Motor neuron (in vitro differentiated cells): ENCODE measurements around the gene GRHL3. TPM values are rescaled to one million over a fixed set of nuclear protein-coding genes. Genes with fewer than 3 reads are reported as not detected.
"Not testable (repeated sequence)": the region's sequence is repeated elsewhere in the genome, so short reads cannot be mapped to it uniquely, and the experiment has no call there.

ENCODE experiments used
- ATAC-seq, 8 experiments: fragments of 200-7000 bp; cut with Tn5 transposase; replicated peaks in 6 of 8; 2 replicates each; pipeline ENCODE4 v1.8.0; 2021; ENCODE audit warnings: mild to moderate bottlenecking in 8 of 8, moderate library complexity in 8 of 8
- H3K27ac ChIP-seq, 2 donors: fragments of 250-450 bp; sonication (Bioruptor Pico); 2 replicates each; pipeline ENCODE4 v1.9.0; 2021; ENCODE audit warnings: antibody characterized with exemption in 2 of 2, mild to moderate bottlenecking in 2 of 2, moderate library complexity in 1 of 2
- H3K4me1 ChIP-seq, 2 donors: fragments of 250-450 bp; sonication (Bioruptor Pico); replicated peaks in 1 of 2; 2 replicates each; pipeline ENCODE4 v1.6.1; 2021; ENCODE audit warnings: antibody characterized with exemption in 2 of 2, mild to moderate bottlenecking in 2 of 2, moderate library complexity in 1 of 2
- H3K4me3 ChIP-seq, 5 donors: fragments of 250-450 bp; sonication (Bioruptor Pico); 2 replicates each; pipeline ENCODE4 v1.9.0; 2021; ENCODE audit warnings: antibody characterized with exemption in 5 of 5, mild to moderate bottlenecking in 5 of 5, moderate library complexity in 4 of 5
- WGBS, 10 experiments: fragments of 450-650 bp; shearing (Covaris generic); methylation state at CpG; one replicate each; pipeline ENCODE4 v1.0.0; 2022; 5-methylcytosine and 5-hydroxymethylcytosine counted together
- in situ Hi-C, 9 experiments: fragments of 400-800 bp; cut with MboI; loops; one replicate each; pipeline ENCODE4 v1.15.0; 2021; ENCODE audit warnings: low sequenced_read_pairs in 9 of 9, low pct_unique_long_range_greater_than_20kb in 2 of 9; ENCODE audit not compliant: unreplicated experiment in 9 of 9
- total RNA-seq, 8 experiments: library from RNA; unstranded; fragments of 300-600 nt; gene quantifications; 2 replicates each; pipeline versions ENCODE4 v1.2.3 to v1.2.4, GENCODE V29; 2022

GRHL3 gene
- total RNA-seq, result 1 to 10 TPM in 2 of 8 experiments, under 1 TPM in 5, not detected in 1; 0.05 to 1.1 (median 0.57) TPM

DNA sequence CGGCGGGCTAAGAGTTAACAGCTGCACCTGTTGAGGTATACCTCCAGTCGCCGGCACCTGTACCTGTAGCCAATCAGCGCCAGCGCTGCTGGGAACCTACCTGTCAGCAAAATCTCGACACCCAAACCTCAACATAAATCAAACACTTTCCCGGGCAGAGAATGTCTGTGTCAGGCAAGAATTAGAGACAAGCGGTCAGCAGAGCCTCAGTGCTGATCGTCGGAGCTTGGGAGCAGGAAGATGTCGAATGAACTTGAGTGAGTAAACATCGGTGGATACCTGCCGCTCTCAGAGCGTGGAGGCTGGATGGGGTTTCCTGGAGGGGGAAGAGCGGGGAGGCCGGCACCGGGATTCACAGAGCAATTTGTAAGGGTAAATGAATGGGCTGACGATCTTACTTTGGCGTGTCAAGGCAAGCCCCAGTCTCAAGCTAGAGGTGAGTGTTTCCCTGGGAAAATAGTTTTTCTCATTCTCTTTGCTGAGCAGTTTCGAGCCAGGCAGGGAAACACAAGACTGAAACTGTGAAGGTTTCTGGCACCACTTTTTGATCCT, at the start of gene GRHL3:
Gene GRHL3 (plus strand): TSS at position 46 of the 552 bp plus-strand sequence. CDS start 195 bp downstream, at position 241.
- peak in 1 of 8 experiments; percentile 35 for ATAC-seq
- no peak within 1 kb of the TSS for H3K4me3 ChIP-seq
- WGBS, 10 experiments, result 6 to 33% (median 7%) methylated on average over 1 to 17 of the region's 21 CpGs; no CpG with 5 or more reads in 5 of the 10 experiments
- in situ Hi-C loops, result no loop called here
- H3K4me1 ChIP-seq, result peaks cover 10 to 29% of the 10 kb centered on the region in 2 donors
- no peak within 1 kb of the TSS for H3K27ac ChIP-seq

DNA sequence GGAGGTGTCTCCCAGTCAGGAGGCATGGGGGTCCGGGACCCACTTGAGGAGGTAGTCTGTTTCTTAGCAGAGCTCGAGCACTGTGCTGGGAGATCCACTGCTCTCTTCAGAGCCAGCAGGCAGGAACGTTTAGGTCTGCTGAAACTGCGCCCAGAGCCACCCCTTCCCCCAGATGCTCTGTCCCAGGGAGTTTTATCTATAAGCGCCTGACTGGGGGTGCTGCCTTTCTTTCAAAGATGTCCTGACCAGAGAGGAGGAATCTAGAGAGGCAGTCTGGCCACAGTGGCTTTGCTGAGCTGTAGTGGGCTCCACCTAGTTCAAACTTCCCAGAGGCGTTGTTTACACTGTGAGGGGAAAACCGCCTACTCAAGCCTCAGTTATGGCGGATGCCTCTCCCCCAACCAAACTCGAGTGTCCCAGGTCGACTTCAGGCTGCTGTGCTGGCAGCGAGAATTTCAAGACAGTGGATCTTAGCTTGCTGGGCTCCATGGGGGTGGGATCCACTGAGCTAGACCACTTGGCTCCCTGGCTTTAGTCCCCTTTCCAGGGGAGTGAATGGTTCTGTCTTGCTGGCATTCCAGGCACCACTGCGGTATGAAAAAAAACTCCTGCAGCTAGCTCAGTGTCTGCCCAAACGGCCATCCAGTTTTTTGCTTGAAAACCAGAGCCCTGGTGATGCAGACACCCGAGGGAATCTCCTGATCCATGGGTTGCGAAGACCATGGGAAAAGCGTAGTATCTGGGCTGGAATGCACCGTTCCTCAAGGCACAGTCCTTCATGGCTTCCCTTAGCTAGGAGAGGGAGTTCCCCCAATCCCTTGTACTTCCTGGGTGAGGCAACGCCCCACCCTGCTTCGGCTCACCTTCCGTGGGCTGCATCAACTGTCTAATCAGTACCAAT, 44.7 kb upstream of the GRHL3 start:
- ATAC-seq, H3K4me1 ChIP-seq, H3K4me3 ChIP-seq, H3K27ac ChIP-seq, in situ Hi-C loops: not testable (repeated sequence)
- 61 to 83% (median 70%) methylated on average over 1 to 19 of the region's 20 CpGs; no CpG with 5 or more reads in 2 of the 10 experiments for WGBS, 10 experiments

DNA sequence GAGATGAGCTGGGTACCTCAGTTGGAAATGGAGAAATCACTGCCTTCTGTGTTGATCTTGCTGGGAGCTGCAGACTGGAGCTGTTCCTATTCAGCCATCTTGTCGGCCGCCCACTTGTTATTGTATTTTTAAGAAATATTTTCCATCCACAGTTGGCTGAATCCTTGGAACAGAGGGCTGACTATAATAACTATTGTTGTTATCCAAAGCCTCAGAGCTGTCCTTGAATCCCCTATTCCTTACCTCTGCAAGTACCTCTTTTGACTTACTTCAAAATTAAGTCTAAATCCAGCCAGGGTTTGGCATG, 44.1 kb upstream of the GRHL3 start:
- Histone ChIP-seq H3K4me1 (no peaks in the 10 kb centered on the region), H3K4me3 (no peak overlapping the region), H3K27ac (no peak overlapping the region)
- in situ Hi-C loops, result no loop called here
- ATAC-seq, result no peak
- 71 to 100% (median 95%) methylated on average over 1 to 2 of the region's 2 CpGs; no CpG with 5 or more reads in 4 of the 10 experiments for WGBS, 10 experiments

DNA sequence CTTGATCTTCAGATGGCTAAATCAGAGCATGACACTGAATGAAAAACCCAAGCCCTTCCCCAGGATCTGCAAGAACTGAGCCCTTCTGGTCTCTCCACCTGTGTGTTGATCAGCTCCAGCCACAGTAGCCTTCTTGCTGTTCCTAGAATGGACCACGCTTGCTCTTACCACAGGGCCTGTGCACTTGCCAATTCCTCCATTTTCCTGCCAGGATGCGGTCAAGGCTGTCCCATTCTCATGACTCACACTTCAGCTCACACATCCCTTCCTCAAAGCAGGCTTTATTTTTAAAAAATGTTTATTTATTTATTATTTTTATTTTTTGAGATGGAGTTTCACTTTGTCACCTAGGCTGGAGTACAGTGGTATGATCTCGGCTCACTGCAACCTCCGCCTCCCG, 43.6 kb upstream of the GRHL3 start:
- WGBS, 10 experiments, result 87 to 100% (median 92%) methylated on average over 1 to 5 of the region's 5 CpGs; no CpG with 5 or more reads in 2 of the 10 experiments
- ATAC-seq, result no peak
- Histone ChIP-seq H3K4me3 (no peak overlapping the region), H3K27ac (no peak overlapping the region), H3K4me1 (no peaks in the 10 kb centered on the region)
- in situ Hi-C loops, result no loop called here

DNA sequence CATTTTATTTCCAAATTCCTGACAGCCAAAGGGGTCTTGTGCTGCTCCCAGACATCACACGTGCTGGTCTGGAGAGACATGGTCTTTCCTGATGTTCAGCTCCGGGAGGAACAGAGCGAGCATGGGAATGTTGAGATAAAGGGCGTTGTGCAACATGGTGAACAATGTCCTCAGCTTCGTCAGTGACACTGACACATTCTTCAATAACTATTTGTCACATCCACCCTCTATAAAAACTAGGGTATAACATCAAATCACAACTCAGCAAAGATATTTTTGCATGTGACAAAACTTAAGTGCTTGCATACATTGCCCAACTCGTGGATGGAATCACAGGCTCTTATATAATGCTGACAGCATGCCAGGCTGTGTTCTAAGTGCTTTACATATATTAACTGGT, 42.4 kb upstream of the GRHL3 start:
- in situ Hi-C loops, result no loop called here
- Histone ChIP-seq H3K4me1 (no peaks in the 10 kb centered on the region), H3K4me3 (no peak overlapping the region), H3K27ac (no peak overlapping the region)
- WGBS, 10 experiments, result 19 to 78% (median 61%) methylated on average over 1 to 6 of the region's 6 CpGs; no CpG with 5 or more reads in 2 of the 10 experiments
- peak in 1 of 8 experiments; percentile 56 for ATAC-seq

DNA sequence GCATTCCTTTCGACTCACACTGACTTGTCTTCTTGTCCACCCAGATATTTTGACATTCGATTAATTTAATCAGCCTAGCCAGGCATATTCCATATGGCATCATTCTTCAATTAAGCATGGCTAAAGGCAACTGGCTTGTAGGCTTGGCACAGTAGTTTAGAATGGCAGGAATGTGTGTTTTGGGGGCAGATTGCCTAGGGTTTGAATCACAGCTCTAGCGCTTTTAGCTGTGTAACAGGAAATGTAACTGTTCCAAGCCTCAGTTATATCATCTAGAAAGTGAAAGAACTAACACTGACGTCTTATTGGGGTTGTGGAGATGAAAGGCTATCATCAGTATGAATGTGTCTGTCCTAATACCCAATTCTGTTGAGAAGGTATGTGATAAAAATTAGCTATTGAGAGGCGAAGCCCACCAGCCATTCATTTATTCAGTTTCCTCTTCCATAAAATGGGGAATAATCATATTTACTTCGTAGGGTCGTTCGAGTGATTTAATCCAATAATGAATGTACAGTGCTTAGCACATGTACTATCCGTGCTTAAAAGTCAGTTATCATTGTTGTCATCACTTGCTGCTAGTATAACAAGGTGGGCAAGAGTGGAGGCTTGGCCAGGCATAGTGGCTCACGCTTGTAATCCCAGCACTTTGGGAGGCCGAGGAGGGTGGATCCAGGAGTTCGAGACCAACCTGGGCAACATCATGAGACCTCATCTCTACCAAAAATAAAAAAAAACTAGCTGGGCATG, 41.6 kb upstream of the GRHL3 start:
- in situ Hi-C loops, result no loop called here
- H3K27ac ChIP-seq, result no peak overlapping the region
- 52 to 93% (median 80%) methylated on average over 2 to 12 of the region's 12 CpGs for WGBS, 10 experiments
- no peaks in the 10 kb centered on the region for H3K4me1 ChIP-seq
- ATAC-seq, result no peak
- H3K4me3 ChIP-seq, result no peak overlapping the region

DNA sequence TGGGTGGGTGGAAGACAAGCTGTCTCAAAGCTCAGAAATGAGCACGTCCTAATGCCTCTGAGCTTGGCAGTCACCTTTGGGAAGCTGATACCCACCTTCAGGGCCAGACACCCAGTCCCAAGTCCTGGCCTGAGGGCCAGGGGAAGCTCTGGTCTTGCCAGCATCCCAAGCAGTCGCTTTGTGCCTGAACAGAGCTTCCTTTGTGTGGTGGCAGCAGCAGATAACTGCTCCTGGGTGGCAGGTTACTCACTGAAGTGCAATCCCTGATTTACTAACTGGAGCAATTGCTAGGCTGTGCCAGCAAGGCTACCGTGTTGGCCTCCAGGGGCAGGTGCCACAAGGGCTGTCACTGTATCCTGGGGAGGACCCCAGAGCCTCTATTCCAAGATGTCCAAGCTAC, 40.4 kb upstream of the GRHL3 start:
- in situ Hi-C loops, result no loop called here
- ATAC-seq, result no peak
- 63 to 100% (median 73%) methylated on average over 1 of the region's 3 CpGs; no CpG with 5 or more reads in 6 of the 10 experiments for WGBS, 10 experiments

DNA sequence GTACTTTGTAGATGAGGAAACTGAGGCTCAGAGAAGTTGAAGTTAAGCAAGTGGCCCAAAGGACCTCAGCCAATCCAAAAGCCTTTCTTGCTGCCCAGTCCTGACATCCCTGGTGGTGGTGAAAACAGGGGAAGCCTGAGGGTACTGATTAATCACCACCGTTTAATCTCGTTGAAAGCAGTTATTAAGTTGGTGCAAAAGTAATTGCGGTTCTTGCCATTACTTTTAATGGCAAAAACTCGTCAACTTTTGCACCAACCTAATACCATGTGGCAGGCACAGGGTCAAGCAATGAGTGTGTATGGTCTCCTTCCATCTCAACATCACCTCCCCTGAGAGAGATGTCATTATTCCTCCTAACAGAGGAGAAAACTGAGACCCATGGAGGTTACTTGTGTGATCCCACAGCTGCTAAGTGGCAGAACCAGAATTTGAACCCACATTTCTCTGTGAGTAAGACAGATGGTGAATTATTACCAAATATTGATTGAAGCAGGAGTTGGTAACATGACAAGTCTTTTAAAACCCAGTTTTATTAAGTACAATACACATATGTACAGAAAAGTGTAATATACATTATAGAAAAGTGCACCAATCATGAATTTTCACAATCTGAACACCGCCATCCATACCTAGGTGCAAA, 39.4 kb upstream of the GRHL3 start:
- 33 to 100% (median 80%) methylated on average over 1 to 5 of the region's 5 CpGs; no CpG with 5 or more reads in 1 of the 10 experiments for WGBS, 10 experiments
- ATAC-seq, result no peak
- Histone ChIP-seq H3K4me1 (no peaks in the 10 kb centered on the region), H3K4me3 (no peak overlapping the region), H3K27ac (no peak overlapping the region)
- in situ Hi-C loops, result no loop called here

More for the DNA sequence above, 40.4 kb upstream of the GRHL3 start:
- Histone ChIP-seq H3K27ac (no peak overlapping the region), H3K4me1 (no peaks in the 10 kb centered on the region), H3K4me3 (no peak overlapping the region)

DNA sequence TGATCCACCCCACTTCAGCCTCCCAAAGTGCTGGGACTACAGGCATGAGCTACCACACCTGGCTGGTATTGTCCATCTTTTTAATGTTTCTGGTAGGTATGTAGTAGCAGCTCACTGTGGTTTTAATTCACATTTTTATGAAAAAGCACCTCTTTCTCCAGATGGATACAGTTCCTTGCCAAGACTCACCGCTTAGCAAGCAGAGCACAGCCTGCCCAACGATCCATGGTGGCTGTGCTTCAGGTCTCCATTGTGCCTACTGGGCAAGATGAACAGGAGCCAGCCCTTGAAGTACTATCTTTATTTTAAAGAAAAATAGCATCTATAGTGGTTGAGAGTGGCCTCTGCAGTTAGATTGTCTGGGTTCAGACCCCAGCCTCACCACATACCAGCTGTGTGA, 37.6 kb upstream of the GRHL3 start:
- no peak overlapping the region for H3K4me3 ChIP-seq
- ATAC-seq, result no peak
- 51 to 100% (median 80%) methylated on average over 1 to 2 of the region's 2 CpGs; no CpG with 5 or more reads in 3 of the 10 experiments for WGBS, 10 experiments
- H3K27ac ChIP-seq, result no peak overlapping the region
- in situ Hi-C loops, result no loop called here
- H3K4me1 ChIP-seq, result peaks cover 0 to 3% of the 10 kb centered on the region in 2 donors

DNA sequence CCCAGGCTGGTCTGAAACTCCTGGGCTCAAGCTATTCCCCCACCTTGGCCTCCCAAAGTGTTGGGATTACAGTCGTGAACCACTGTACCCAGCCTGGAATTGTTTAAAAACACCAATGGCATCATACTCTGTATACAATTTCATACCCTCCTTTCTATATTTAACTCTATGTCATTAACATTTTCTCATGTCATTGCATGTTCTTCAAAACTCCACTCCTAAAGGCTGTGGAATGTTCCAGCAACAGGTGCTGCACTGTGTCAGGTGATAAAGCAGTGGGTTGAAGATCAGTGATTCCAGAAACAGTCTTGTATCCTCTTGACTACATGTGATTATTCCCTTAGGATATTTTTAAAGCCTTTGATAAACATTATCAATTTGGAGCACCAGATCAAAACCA, 36.7 kb upstream of the GRHL3 start:
- peaks cover 0 to 8% of the 10 kb centered on the region in 2 donors for H3K4me1 ChIP-seq
- in situ Hi-C loops, result no loop called here
- WGBS, 10 experiments, result 44 to 88% (median 76%) methylated on average over 1 of the region's 1 CpG; no CpG with 5 or more reads in 4 of the 10 experiments

DNA sequence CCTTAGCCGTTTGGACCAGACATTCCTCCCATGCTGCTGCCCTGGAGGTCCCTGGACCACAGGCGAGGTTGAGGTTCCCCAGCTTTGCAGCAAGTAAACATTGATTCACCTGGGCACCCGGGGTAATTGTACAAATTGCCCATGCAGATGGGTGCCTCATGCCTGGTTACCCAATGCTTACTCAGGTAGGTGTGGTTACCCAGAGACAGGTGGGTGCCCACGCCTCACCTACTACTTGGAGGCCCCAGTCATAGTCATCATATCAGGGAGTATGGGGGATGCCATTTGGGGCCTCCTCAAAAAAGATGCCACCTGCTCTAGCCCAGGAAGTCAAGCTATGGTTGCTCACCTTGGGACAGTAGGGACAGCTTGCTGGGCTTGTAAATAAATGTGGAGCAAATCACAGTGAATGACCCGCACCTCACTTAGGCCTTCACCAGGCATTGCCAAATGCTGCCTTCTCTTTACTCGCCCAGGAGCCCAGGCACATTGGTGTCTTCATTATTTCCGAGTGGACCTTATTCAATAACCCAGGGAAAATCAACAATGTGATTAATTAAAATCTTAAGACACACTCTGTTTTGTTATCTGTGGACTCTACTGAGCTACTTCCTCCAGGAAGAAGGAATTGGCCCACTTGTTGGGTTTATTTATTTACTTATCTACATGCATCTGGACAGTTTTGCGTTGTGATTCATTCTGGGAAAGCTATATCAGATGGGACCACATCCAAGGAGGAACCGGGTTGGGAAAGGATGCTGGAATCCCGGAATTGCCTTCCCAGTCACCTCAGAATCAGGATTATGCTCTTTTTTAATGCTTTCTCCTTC, 35.6 kb upstream of the GRHL3 start:
- H3K4me1 ChIP-seq, result peaks cover 0 to 8% of the 10 kb centered on the region in 2 donors
- peak in 2 of 8 experiments; percentile 23 to 40 for ATAC-seq
- no peak overlapping the region for H3K27ac ChIP-seq
- WGBS, 10 experiments, result 31 to 83% (median 71%) methylated on average over 2 to 10 of the region's 10 CpGs
- in situ Hi-C loops, result no loop called here
- no peak overlapping the region for H3K4me3 ChIP-seq

More for the DNA sequence above, 36.7 kb upstream of the GRHL3 start:
- H3K27ac ChIP-seq, result no peak overlapping the region
- ATAC-seq, result no peak
- H3K4me3 ChIP-seq, result no peak overlapping the region

DNA sequence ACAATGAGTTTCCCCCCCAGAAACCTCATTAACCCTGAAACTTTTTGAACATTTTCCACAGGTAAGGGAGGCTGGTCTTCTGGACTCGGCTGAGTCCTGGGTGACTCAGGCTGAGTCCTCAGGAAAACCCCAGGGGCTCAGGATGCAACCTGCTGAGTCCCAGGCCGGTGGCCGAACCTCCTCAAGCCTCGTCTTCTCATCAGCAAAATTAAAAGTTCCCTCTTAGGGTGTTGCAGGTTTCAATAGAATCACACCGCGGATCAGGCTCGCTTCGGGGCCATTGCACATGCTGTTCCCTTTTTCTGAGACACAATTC, 35.0 kb upstream of the GRHL3 start:
- in situ Hi-C loops, result no loop called here
- no peak overlapping the region for H3K4me3 ChIP-seq
- WGBS, 10 experiments, result 73 to 100% (median 89%) methylated on average over 1 to 8 of the region's 8 CpGs; no CpG with 5 or more reads in 2 of the 10 experiments
- peaks cover 0 to 8% of the 10 kb centered on the region in 2 donors for H3K4me1 ChIP-seq
- no peak for ATAC-seq
- H3K27ac ChIP-seq, result no peak overlapping the region
